Gastroesophageal sphincter (tissue), 3 donors: ENCODE measurements around the gene EPHB1.

Experiments used
- CTCF ChIP-seq, 4 experiments: fragments of 200-600 bp in 2 of 4; fragments of 450-650 bp in 2 of 4; sonication (generic) in 1 of 4; IDR thresholded peaks; one replicate each; pipeline ENCODE4 v1.5.1; 2017 to 2019; ENCODE audit warnings: antibody characterized with exemption in 4 of 4, mild to moderate bottlenecking in 2 of 4, moderate library complexity in 2 of 4
- POLR2A ChIP-seq, 2 donors: fragments of 450-650 bp; IDR thresholded peaks; one replicate each; pipeline ENCODE4 v1.6.1; 2017; ENCODE audit warnings: antibody characterized with exemption in 2 of 2, mild to moderate bottlenecking in 2 of 2, moderate library complexity in 1 of 2
- POLR2AphosphoS5 ChIP-seq: sonication (generic); formaldehyde crosslinking; IDR thresholded peaks from one replicate; pipeline ENCODE4 v1.6.1; 2017; ENCODE audit warnings: antibody characterized with exemption

- no peak for TF ChIP-seq POLR2A (IDR thresholded peaks at IDR 0.05)
- no peak for TF ChIP-seq CTCF (IDR thresholded peaks at IDR 0.05)
- TF ChIP-seq POLR2AphosphoS5, result no peak
Measured at GRCh38 chr3:135155228-135155627, 360.2 kb downstream of the EPHB1 start.
